ENCODE results near the gene COMT. TPM values are rescaled to one million over a fixed set of nuclear protein-coding genes. Genes with fewer than 3 reads are reported as not detected.

The COMT gene
- total RNA-seq, 1 experiment from 2014 or later: 196 TPM

- ChIA-PET CTCF (interaction anchor here (0.6 to 5.0 kb wide), 7 partner anchors 10 to 367 kb away, joined by 3 to 76 read pairs (median 3); no protein-coding TSS in a partner anchor), POLR2A (no interaction called here)
- Mint-ChIP-seq H3K36me3 (ENCODE audit: insufficient read depth, unreplicated experiment) (peaks cover 34% of the 10 kb centered on the region), H3K9me3 (ENCODE audit: unreplicated experiment) (no peaks in the 10 kb centered on the region), H3K4me3 (ENCODE audit: unreplicated experiment) (no peak overlapping the region), H3K4me1 (ENCODE audit: insufficient read depth, unreplicated experiment) (peaks cover 6% of the 10 kb centered on the region), H3K27me3 (ENCODE audit: insufficient read depth, unreplicated experiment) (no peaks in the 10 kb centered on the region), H3K27ac (ENCODE audit: low read depth, unreplicated experiment) (no peak overlapping the region)
- intact Hi-C loops (cut with micrococcal nuclease): no loop called here
- DNase-seq (ENCODE audit: unreplicated experiment): no peak
- TF ChIP-seq, protein P1, sequence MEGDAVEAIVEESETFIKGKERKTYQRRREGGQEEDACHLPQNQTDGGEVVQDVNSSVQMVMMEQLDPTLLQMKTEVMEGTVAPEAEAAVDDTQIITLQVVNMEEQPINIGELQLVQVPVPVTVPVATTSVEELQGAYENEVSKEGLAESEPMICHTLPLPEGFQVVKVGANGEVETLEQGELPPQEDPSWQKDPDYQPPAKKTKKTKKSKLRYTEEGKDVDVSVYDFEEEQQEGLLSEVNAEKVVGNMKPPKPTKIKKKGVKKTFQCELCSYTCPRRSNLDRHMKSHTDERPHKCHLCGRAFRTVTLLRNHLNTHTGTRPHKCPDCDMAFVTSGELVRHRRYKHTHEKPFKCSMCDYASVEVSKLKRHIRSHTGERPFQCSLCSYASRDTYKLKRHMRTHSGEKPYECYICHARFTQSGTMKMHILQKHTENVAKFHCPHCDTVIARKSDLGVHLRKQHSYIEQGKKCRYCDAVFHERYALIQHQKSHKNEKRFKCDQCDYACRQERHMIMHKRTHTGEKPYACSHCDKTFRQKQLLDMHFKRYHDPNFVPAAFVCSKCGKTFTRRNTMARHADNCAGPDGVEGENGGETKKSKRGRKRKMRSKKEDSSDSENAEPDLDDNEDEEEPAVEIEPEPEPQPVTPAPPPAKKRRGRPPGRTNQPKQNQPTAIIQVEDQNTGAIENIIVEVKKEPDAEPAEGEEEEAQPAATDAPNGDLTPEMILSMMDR (IDR thresholded peaks at IDR 0.05; ENCODE audit: unreplicated experiment): no peak
- no TSS peak for BruUV-seq (replicated peaks)
Measured at GRCh38 chr22:19912271-19912999, 29.1 kb upstream of the COMT start.

GRCh38 chr22:19913337-19913936 is 28.1 kb upstream of the COMT start:
- no peaks in the 10 kb centered on the region for H3K27me3 Mint-ChIP-seq (ENCODE audit: insufficient read depth, unreplicated experiment)

DNA sequence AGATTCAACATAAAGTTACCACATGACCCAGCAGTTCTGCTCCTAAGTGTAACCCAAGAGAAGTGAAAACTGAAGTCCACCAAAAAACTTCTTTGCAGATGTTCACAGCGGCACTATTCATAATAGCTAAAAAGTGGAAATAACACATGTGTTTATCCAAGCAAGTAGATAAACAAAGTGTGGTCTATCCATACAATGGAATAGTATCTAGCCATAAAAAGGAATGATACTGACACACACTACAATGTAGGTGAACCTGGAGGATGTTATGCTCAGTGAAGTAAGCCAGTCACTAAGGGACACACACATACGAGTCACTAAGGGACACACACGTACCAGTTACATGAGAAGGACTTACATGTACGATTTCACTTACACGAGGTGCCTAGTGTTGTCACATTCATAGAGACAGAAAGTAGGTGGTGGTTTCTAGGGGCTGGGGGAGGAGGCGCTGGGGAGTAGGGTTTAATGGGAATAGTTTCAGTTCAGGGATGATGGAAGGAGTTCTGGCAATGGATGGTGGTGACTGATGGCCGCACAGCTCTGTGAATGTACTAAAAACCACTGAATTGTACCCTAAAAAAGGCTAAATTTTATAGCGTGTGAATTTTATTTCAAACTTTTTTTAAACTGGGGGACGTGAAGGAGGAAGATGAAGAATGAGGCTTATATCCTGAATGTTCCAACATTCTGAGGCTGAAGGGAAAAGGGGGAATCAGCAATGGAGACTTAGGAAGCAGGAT is 27.2 kb upstream of the COMT start:
- Mint-ChIP-seq H3K27me3 (ENCODE audit: insufficient read depth, unreplicated experiment) (no peaks in the 10 kb centered on the region), H3K36me3 (ENCODE audit: insufficient read depth, unreplicated experiment) (peaks cover 45% of the 10 kb centered on the region), H3K9me3 (ENCODE audit: unreplicated experiment) (no peaks in the 10 kb centered on the region), H3K4me1 (ENCODE audit: insufficient read depth, unreplicated experiment) (peaks cover 6% of the 10 kb centered on the region), H3K4me3 (ENCODE audit: unreplicated experiment) (no peak overlapping the region), H3K27ac (ENCODE audit: low read depth, unreplicated experiment) (no peak overlapping the region)
- ChIA-PET CTCF (interaction anchor here (0.6 to 5.0 kb wide), 4 partner anchors 19 to 184 kb away, joined by 3 to 76 read pairs (median 3); no protein-coding TSS in a partner anchor), POLR2A (no interaction called here)
- no TSS peak for BruUV-seq (replicated peaks)
- intact Hi-C loops (cut with micrococcal nuclease): no loop called here
- TF ChIP-seq, protein P1 (IDR thresholded peaks at IDR 0.05; ENCODE audit: unreplicated experiment): no peak
- DNase-seq (ENCODE audit: unreplicated experiment): no peak

More at GRCh38 chr22:19913337-19913936, 28.1 kb upstream of the COMT start:
- CTCF ChIA-PET: interaction anchor here (0.5 to 5.0 kb wide), 9 partner anchors 34 to 410 kb away, joined by 3 to 76 read pairs (median 3); no protein-coding TSS in a partner anchor
- Mint-ChIP-seq H3K27ac (ENCODE audit: low read depth, unreplicated experiment) (no peak overlapping the region), H3K4me1 (ENCODE audit: insufficient read depth, unreplicated experiment) (peaks cover 6% of the 10 kb centered on the region), H3K36me3 (ENCODE audit: insufficient read depth, unreplicated experiment) (peaks cover 42% of the 10 kb centered on the region), H3K4me3 (ENCODE audit: unreplicated experiment) (no peak overlapping the region), H3K9me3 (ENCODE audit: unreplicated experiment) (no peaks in the 10 kb centered on the region)
- TF ChIP-seq, protein P1 (IDR thresholded peaks at IDR 0.05; ENCODE audit: unreplicated experiment): no peak
- intact Hi-C loops (cut with micrococcal nuclease): no loop called here
- no peak for DNase-seq (ENCODE audit: unreplicated experiment)
- POLR2A ChIA-PET: no interaction called here
- no TSS peak for BruUV-seq (replicated peaks)

All from MCF 10A (cell line).